Measurements from ENCODE around the gene SPINK2. TPM values are rescaled to one million over a fixed set of nuclear protein-coding genes. Genes with fewer than 3 reads are reported as not detected.

Gene SPINK2
- total RNA-seq, 3 donors from 2014 or later (not counting 1 experiment from before 2014, with no cell fraction given) = 0.42 to 3.8 (median 2.0) TPM

- Histone ChIP-seq H3K36me3 (ENCODE audit: control insufficient read depth, insufficient read depth, low read length) (no peaks in the 10 kb centered on the region), H3K4me3 (ENCODE audit: low read length) (no peak overlapping the region), H3K4me1 (ENCODE audit: control insufficient read depth, insufficient read depth, low read length) (peaks cover 26% of the 10 kb centered on the region), H3K27me3 (ENCODE audit: control insufficient read depth, insufficient read depth, low read length) (no peaks in the 10 kb centered on the region), H3K9me3 (ENCODE audit: control insufficient read depth, insufficient read depth, low read length) (no peaks in the 10 kb centered on the region), H3K27ac (ENCODE audit: low read length) (no peak overlapping the region)
- Mint-ChIP-seq H3K4me1 (peaks cover 15 to 21% of the 10 kb centered on the region in 2 donors), H3K9me3 (no peaks in the 10 kb centered on the region), H3K27ac (no peak overlapping the region), H3K4me3 (no peak overlapping the region), H3K27me3 (ENCODE audit: low read depth in 2 of 2) (no peaks in the 10 kb centered on the region), H3K36me3 (no peaks in the 10 kb centered on the region)
- TF ChIP-seq CTCF (IDR thresholded peaks at IDR 0.05) = no peak
- WGBS (ENCODE audit: insufficient coverage) = 28% methylated on average over 2 of the region's 2 CpGs
- ATAC-seq (no peak), DNase-seq (no peak)
- intact Hi-C loops (cut with micrococcal nuclease) = no loop called here
These were observed 18.0 kb downstream of the SPINK2 start for GRCh38 chr4:56803471-56803870.

- Histone ChIP-seq H3K9me3 (ENCODE audit: control insufficient read depth, insufficient read depth, low read length) (no peaks in the 10 kb centered on the region), H3K27me3 (ENCODE audit: control insufficient read depth, insufficient read depth, low read length) (no peaks in the 10 kb centered on the region), H3K27ac (ENCODE audit: low read length) (peak overlapping the region; percentile 74), H3K36me3 (ENCODE audit: control insufficient read depth, insufficient read depth, low read length) (no peaks in the 10 kb centered on the region), H3K4me1 (ENCODE audit: control insufficient read depth, insufficient read depth, low read length) (peaks cover 16% of the 10 kb centered on the region), H3K4me3 (ENCODE audit: low read length) (peak overlapping the region; percentile 72)
- H3K36me3 Mint-ChIP-seq = no peaks in the 10 kb centered on the region
- peak overlapping the region; percentile 99 for H3K4me3 Mint-ChIP-seq
- ATAC-seq = peak; percentile 96 to 99 (median 99)
- H3K9me3 Mint-ChIP-seq = no peaks in the 10 kb centered on the region
- peaks cover 15 to 17% of the 10 kb centered on the region in 2 donors for H3K4me1 Mint-ChIP-seq
- H3K27ac Mint-ChIP-seq = peak overlapping the region; percentile 91 to 97
- TF ChIP-seq CTCF (IDR thresholded peaks at IDR 0.05) = peak; percentile 92
- H3K27me3 Mint-ChIP-seq (ENCODE audit: low read depth in 2 of 2) = no peaks in the 10 kb centered on the region
- peak; percentile 72 to 92 for DNase-seq
- intact Hi-C loops (cut with micrococcal nuclease) = loop anchor here (1.0 kb wide), 3 partner anchors 144 to 375 kb away; no protein-coding TSS in a partner anchor
- 1% methylated on average over 16 of the region's 19 CpGs for WGBS (ENCODE audit: insufficient coverage)
These were observed 21.4 kb downstream of the SPINK2 start for GRCh38 chr4:56799824-56800756.

- no peak for TF ChIP-seq CTCF (IDR thresholded peaks at IDR 0.05)
- H3K27me3 ChIP-seq (ENCODE audit: control insufficient read depth, insufficient read depth, low read length) = no peaks in the 10 kb centered on the region
- no peak overlapping the region for H3K4me3 ChIP-seq (ENCODE audit: low read length)
- H3K36me3 ChIP-seq (ENCODE audit: control insufficient read depth, insufficient read depth, low read length) = no peaks in the 10 kb centered on the region
- H3K9me3 ChIP-seq (ENCODE audit: control insufficient read depth, insufficient read depth, low read length) = no peaks in the 10 kb centered on the region
- WGBS (ENCODE audit: insufficient coverage) = 78% methylated on average over 11 of the region's 11 CpGs
- Mint-ChIP-seq H3K36me3 (no peaks in the 10 kb centered on the region), H3K9me3 (no peaks in the 10 kb centered on the region), H3K27me3 (ENCODE audit: low read depth in 2 of 2) (no peaks in the 10 kb centered on the region), H3K27ac (peak overlapping the region; percentile 91 to 97), H3K4me1 (peaks cover 10 to 11% of the 10 kb centered on the region in 2 donors), H3K4me3 (peak overlapping the region; percentile 99)
- H3K4me1 ChIP-seq (ENCODE audit: control insufficient read depth, insufficient read depth, low read length) = peaks cover 11% of the 10 kb centered on the region
- no peak overlapping the region for H3K27ac ChIP-seq (ENCODE audit: low read length)
- intact Hi-C loops (cut with micrococcal nuclease) = no loop called here
- DNase-seq = no peak
- no peak for ATAC-seq
These were observed 22.2 kb downstream of the SPINK2 start for GRCh38 chr4:56799161-56799759.

Measured in natural killer cell (primary cell).